SK-N-SH (cell line): ENCODE results near the gene COMMD10.

Experiments
- NFIC ChIP-seq: IDR thresholded peaks from 2 replicates; pipeline ENCODE4 v1.4.0; 2012; ENCODE audit warnings: borderline replicate concordance
- RAD21 ChIP-seq: IDR thresholded peaks from 2 replicates; pipeline ENCODE4 v1.6.1; 2012; ENCODE audit warnings: mild to moderate bottlenecking, low read length
- TF ChIP-seq, protein P1 (sequence below): IDR thresholded peaks from 2 replicates; pipeline ENCODE4 v1.4.0; 2012; ENCODE audit warnings: low read depth, borderline replicate concordance
- TF ChIP-seq, protein P2 (sequence below): fragments of 200-600 bp; sonication (generic); IDR thresholded peaks from 2 replicates; pipeline ENCODE4 v1.6.1; 2017; ENCODE audit warnings: antibody characterized with exemption, mild to moderate bottlenecking, moderate library complexity

DNA sequence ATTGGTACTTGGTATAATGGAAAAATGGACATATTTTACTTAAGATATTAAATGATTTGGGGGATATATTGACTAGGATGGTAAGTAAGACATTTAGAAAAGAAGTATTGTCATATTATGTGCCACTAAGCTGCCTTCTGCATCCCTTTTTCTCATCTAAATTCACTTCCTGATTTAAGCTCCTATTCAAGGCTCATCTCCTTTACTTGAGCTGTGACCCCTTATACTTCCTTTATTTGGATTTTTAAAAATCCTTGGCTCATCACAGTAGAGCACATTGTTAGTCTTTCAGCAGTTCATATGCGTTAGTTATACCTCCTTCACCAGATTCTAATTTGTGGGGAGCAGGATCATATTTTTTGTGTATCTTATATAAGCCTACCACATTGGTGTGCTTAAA, 6.6 kb downstream of the COMMD10 start:
- TF ChIP-seq, protein P1, sequence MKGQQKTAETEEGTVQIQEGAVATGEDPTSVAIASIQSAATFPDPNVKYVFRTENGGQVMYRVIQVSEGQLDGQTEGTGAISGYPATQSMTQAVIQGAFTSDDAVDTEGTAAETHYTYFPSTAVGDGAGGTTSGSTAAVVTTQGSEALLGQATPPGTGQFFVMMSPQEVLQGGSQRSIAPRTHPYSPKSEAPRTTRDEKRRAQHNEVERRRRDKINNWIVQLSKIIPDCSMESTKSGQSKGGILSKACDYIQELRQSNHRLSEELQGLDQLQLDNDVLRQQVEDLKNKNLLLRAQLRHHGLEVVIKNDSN: no peak
- TF ChIP-seq, protein P2, sequence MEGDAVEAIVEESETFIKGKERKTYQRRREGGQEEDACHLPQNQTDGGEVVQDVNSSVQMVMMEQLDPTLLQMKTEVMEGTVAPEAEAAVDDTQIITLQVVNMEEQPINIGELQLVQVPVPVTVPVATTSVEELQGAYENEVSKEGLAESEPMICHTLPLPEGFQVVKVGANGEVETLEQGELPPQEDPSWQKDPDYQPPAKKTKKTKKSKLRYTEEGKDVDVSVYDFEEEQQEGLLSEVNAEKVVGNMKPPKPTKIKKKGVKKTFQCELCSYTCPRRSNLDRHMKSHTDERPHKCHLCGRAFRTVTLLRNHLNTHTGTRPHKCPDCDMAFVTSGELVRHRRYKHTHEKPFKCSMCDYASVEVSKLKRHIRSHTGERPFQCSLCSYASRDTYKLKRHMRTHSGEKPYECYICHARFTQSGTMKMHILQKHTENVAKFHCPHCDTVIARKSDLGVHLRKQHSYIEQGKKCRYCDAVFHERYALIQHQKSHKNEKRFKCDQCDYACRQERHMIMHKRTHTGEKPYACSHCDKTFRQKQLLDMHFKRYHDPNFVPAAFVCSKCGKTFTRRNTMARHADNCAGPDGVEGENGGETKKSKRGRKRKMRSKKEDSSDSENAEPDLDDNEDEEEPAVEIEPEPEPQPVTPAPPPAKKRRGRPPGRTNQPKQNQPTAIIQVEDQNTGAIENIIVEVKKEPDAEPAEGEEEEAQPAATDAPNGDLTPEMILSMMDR: no peak
- TF ChIP-seq NFIC (no peak), RAD21 (no peak)
